C4-2B (cell line): Measurements from ENCODE around the gene VIPR1.

Source experiments
- CTCF ChIP-seq: fragments of 450-650 bp; conservative IDR thresholded peaks from 2 replicates; pipeline ENCODE4 v1.5.1; 2017; ENCODE audit warnings: mild to moderate bottlenecking
- ZFX ChIP-seq: fragments of 450-650 bp; IDR thresholded peaks from 2 replicates; pipeline ENCODE4 v1.6.1; 2017

- no peak for TF ChIP-seq CTCF
- no peak for TF ChIP-seq ZFX
Observed at GRCh38 chr3:42515976-42516375, 13.5 kb downstream of the VIPR1 start.
